Activated CD8-positive, alpha-beta memory T cell treated with anti-CD3 and anti-CD28 coated beads for 1 hour (primary cell): ENCODE data around the gene LIN52.
"Not testable (repeated sequence)": the region's sequence is repeated elsewhere in the genome, so short reads cannot be mapped to it uniquely, and the experiment has no call there.

Experiments
- DNase-seq, 2 donors: peaks; one replicate each; pipeline ENCODE4 v3.0.0-alpha.2; 2020; ENCODE audit warnings: low read depth in 1 of 2; ENCODE audit errors: extremely low read depth in 1 of 2

The LIN52 gene

GRCh38 chr14:74105381-74105780 lies 20.6 kb downstream of the LIN52 start:
- DNase-seq, result no peak

- DNase-seq, result no peak
These were observed 24.6 kb downstream of the LIN52 start for GRCh38 chr14:74109369-74109768.

GRCh38 chr14:74111395-74112216 lies 26.9 kb downstream of the LIN52 start:
- not testable (repeated sequence) for DNase-seq

GRCh38 chr14:74125487-74125886 lies 40.7 kb downstream of the LIN52 start:
- DNase-seq, result not testable (repeated sequence)

- DNase-seq, result no peak
These were observed 41.7 kb downstream of the LIN52 start for GRCh38 chr14:74126315-74127013.

- DNase-seq, result no peak
These were observed 42.9 kb downstream of the LIN52 start for GRCh38 chr14:74127634-74128033.

GRCh38 chr14:74133833-74134481 lies 49.2 kb downstream of the LIN52 start:
- DNase-seq, result no peak

GRCh38 chr14:74134484-74134883 lies 49.7 kb downstream of the LIN52 start:
- no peak for DNase-seq

- DNase-seq, result no peak
These were observed 50.7 kb downstream of the LIN52 start for GRCh38 chr14:74135426-74135825.

GRCh38 chr14:74140374-74140850 lies 55.7 kb downstream of the LIN52 start:
- DNase-seq, result no peak

GRCh38 chr14:74141703-74142102 lies 56.9 kb downstream of the LIN52 start:
- DNase-seq, result no peak

GRCh38 chr14:74142523-74142922 lies 57.8 kb downstream of the LIN52 start:
- no peak for DNase-seq

GRCh38 chr14:74144789-74145188 lies 60.0 kb downstream of the LIN52 start:
- no peak for DNase-seq

- no peak for DNase-seq
These were observed 62.8 kb downstream of the LIN52 start for GRCh38 chr14:74147571-74147970.

GRCh38 chr14:74148705-74149104 lies 63.9 kb downstream of the LIN52 start:
- DNase-seq, result no peak

- no peak for DNase-seq
These were observed 70.5 kb downstream of the LIN52 start for GRCh38 chr14:74155287-74155686.

- DNase-seq, result no peak
These were observed 71.0 kb downstream of the LIN52 start for GRCh38 chr14:74155749-74156148.

- no peak for DNase-seq
These were observed 76.0 kb downstream of the LIN52 start for GRCh38 chr14:74160763-74161162.

GRCh38 chr14:74161526-74162158 lies 76.9 kb downstream of the LIN52 start:
- no peak for DNase-seq

GRCh38 chr14:74169906-74170305 lies 85.2 kb downstream of the LIN52 start:
- no peak for DNase-seq

GRCh38 chr14:74176400-74176793 lies 91.6 kb downstream of the LIN52 start:
- DNase-seq, result no peak
